HG03342 (cell line): ENCODE measurements around the gene MYCN.
"Not testable (repeated sequence)": the region's sequence is repeated elsewhere in the genome, so short reads cannot be mapped to it uniquely, and the experiment has no call there.

Source experiments
- ATAC-seq: cut with Tn5 transposase; IDR thresholded peaks from one replicate; pipeline ENCODE4 v1.9.1; 2021; ENCODE audit warnings: mild to moderate bottlenecking, moderate library complexity; ENCODE audit not compliant: unreplicated experiment

The MYCN gene

GRCh38 chr2:15907461-15908324 is 32.7 kb upstream of the MYCN start:
- ATAC-seq: no peak

DNA sequence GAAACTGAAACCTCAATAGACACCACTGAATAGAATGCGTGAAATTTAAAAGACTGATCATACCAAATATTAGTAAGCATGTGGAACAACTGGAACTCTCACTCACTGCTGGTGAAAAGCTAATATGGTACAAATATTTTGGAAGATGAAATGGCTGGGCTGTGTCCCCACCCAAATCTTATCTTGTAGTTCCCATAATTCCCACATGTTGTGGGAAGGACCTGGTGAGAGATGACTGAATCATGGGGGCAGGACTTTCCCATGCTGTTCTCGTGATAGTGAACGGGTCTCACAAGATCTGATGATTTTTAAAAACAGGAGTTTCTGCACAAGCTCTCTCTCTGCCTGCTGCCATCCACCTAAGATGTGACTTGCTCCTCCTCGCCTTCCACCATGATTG is 32.0 kb upstream of the MYCN start:
- ATAC-seq: no peak

- no peak for ATAC-seq
Measured at GRCh38 chr2:15909157-15909556, 31.2 kb upstream of the MYCN start.

DNA sequence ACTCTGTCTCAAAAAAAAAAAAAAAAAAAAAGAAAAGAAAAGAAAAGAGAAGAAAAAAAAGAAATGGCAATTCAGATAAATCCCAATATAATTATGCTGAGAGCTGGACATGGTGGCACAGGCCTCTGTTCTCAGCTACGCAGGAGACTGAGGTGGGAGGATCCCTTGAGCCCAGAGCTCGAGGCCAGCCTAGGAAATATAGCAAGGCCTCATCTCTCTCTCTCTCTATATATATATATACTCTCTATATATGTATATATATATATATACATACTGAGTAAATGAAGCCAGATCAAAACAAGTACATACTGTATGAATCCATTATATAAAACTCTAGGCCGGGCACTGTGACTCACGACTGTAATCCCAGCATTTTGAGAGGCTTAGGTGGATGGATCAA is 30.6 kb upstream of the MYCN start:
- ATAC-seq: no peak

DNA sequence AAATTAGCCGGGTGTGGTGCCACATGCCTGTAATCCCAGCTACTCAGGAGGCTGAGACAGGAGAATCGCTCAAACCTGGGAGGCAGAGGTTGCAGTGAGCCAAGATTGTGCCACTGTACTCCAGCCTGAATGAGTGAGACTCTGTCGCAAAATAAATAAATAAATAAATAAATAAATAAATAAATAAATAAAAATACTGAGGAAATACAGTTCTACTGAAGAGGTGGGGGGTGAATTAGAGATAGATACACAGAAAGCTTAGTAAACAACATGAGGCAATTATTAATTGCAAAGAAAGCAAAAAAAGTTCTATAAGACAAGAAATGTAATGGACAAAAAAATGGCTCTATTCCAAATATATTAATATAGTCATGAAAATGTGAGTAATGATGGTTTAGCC is 29.1 kb upstream of the MYCN start:
- ATAC-seq: not testable (repeated sequence)

DNA sequence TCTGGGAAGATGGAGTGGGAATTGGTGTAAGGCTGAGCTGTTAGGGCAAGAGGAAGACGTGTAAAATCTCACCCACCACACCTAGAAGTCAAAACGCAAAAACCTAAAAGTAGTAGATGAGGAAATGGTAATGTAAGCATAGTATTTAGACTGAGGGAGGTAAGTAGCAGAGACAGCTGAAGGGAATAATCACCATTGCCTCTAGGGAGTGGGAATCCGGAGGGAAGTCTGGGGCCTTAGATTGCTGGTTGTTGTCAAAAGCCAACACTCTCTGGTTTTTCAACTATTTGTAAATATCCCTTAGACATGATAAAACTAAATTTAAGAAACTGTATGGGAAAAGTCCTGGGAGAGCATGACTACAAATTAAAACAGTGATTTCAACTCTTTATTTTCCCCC is 28.7 kb upstream of the MYCN start:
- ATAC-seq: no peak

GRCh38 chr2:15912203-15912602 is 28.1 kb upstream of the MYCN start:
- no peak for ATAC-seq

DNA sequence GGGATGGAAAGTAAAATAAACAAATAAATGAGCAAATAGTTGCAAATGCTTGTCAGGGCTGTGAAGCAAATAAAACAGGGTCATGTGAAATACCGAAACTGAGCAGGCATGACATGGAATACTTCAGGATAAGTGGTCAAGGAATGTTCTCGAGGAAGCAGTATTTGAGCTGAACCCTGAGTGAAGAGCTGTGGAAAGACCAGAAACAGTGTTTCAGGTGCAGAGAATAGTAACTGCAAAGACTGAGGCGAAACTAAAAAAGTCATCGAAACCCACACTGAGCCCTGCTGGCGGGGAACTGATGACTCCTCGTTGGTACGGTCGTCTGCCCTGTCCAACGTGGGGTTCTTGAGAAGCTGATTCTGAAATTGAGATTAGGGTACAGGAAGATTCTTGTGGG is 27.2 kb upstream of the MYCN start:
- ATAC-seq: no peak

GRCh38 chr2:15914596-15915385 is 25.6 kb upstream of the MYCN start:
- no peak for ATAC-seq

DNA sequence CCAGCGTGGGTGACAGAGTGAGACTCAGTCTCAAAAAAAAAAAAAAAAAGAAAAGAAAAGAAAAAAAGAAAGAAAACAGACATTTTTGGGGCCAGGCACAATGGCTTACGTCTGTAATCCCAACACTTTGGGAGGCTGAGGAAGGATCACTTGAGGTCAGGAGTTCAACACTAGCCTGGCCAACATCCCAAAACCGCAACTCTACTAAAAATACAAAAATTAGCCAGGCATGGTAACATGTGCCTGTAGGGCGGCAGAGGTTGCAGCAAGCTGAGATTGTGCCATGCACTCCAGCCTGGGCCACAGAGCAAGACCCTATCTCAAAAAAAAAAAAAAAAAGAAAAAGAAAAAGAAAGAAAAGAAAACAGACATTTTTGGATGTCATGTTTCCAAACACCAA is 24.8 kb upstream of the MYCN start:
- not testable (repeated sequence) for ATAC-seq

DNA sequence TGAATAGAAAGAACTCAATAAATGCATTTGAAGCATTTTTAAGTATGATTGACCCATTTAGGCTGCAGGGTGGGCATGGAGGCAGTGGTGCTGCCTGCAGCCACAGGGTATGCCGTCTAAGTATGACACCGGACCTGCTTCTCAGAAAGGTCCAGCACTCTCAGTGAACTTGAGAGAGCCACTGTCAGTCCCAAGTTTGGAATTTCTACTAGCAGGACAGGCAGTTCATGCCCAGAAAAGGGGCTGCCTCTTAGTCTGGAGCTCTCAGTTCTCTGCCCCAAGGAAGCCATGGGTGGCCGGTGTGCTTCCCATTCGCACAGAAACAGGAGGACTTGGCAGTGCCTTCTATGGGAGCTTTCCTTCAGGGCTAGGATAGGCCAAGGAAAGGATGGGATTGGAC is 24.0 kb upstream of the MYCN start:
- no peak for ATAC-seq

GRCh38 chr2:15918761-15919356 is 21.5 kb upstream of the MYCN start:
- no peak for ATAC-seq

DNA sequence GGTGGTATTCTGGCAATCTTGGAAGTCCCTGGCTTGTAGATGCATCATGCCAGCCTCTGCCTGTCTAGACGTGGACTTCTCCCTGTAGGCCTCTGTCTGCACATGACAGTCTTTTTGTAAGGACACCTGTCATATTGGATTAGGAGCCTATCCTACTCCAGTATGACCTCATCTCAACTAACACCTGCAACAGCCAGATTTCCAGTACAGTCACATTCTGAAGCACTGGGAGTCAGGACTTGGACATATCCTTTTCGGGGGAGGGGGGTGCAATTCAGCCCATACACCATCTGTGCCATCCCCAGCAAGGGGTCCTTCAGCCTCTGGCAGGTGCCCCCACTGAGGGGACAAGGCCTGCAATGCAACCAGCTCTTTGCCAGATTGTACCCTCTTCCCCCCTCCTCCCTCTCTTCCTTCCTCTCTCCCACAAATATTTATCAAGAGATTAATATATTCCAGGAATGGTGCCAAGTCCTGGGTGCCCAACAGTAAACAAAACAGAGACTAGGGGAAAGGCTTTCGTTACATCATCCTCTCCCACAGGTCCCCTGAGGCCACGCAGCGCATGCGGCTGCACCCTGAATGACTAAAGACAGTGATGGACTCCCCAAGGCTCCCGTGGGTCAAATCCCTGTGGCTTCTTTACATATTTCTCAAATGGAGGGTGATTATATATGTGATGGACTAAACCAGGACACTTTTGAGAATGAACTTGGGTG is 20.5 kb upstream of the MYCN start:
- ATAC-seq: no peak

GRCh38 chr2:15920696-15921095 is 19.7 kb upstream of the MYCN start:
- ATAC-seq: no peak

GRCh38 chr2:15923597-15923996 is 16.8 kb upstream of the MYCN start:
- ATAC-seq: no peak

DNA sequence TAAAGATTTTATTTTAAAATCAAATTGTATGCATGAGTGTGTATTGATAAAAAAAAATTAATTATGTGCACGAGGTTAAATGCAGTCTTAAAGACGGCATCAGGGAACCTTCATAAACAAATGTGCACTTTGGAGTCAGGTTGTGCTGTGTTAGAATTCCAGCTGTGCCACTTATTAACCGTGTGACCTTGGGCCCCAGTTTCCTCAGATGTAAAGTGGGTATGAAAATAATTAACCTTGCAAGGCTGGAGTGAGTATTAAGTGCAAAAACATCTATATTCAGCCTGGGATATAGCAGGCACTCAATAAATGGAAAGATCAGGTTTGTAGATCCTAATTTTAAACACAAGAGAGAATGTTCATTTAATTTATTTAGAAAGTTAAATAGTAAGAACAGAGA is 14.5 kb upstream of the MYCN start:
- ATAC-seq: no peak

GRCh38 chr2:15926252-15926651 is 14.1 kb upstream of the MYCN start:
- no peak for ATAC-seq

- ATAC-seq: no peak
Measured at GRCh38 chr2:15927551-15928218, 12.7 kb upstream of the MYCN start.

GRCh38 chr2:15929008-15929407 is 11.3 kb upstream of the MYCN start:
- not testable (repeated sequence) for ATAC-seq

GRCh38 chr2:15929861-15930260 is 10.5 kb upstream of the MYCN start:
- ATAC-seq: no peak
